SU-DHL-6 (cell line): ENCODE results near the gene MAL.

Experiments
- H2AFZ ChIP-seq: fragments of 200-600 bp; sonication (generic); 2 replicates; pipeline ENCODE4 v1.6.1; 2014; ENCODE audit warnings: low read depth, mild to moderate bottlenecking, moderate library complexity, mixed read lengths, antibody characterized with exemption, low read length; ENCODE audit not compliant: severe bottlenecking
- H3F3A ChIP-seq: fragments of 200-600 bp; shearing (Covaris generic); 2 replicates; pipeline ENCODE4 v1.6.0; 2016; ENCODE audit warnings: antibody characterized with exemption, mild to moderate bottlenecking; ENCODE audit not compliant: insufficient read depth
- H3K27ac ChIP-seq: fragments of 200-600 bp; sonication (generic); 2 replicates; pipeline ENCODE4 v1.5.1; 2016; ENCODE audit warnings: low read depth, mild to moderate bottlenecking, low read length, moderate library complexity, mixed read lengths
- H3K27me3 ChIP-seq: fragments of 200-600 bp; sonication (generic), shearing (Covaris generic); 2 replicates; pipeline ENCODE4 v1.6.0; 2014; ENCODE audit warnings: mild to moderate bottlenecking, low read length
- H3K36me3 ChIP-seq: fragments of 200-600 bp; sonication (generic); 2 replicates; pipeline ENCODE4 v1.6.1; 2014; ENCODE audit warnings: mild to moderate bottlenecking, low read length, mixed read lengths
- H3K4me2 ChIP-seq: fragments of 300-600, 200-600 bp; shearing (Covaris generic), sonication (generic); 2 replicates; pipeline ENCODE4 v1.6.0; 2014; ENCODE audit warnings: low read length, low read depth, mild to moderate bottlenecking; ENCODE audit not compliant: poor library complexity, severe bottlenecking
- H3K4me3 ChIP-seq: fragments of 200-600 bp; sonication (generic); 2 replicates; pipeline ENCODE4 v1.5.1; 2014; ENCODE audit warnings: antibody characterized with exemption, low read length, mild to moderate bottlenecking, mixed read lengths; ENCODE audit not compliant: insufficient read depth, poor library complexity, severe bottlenecking
- H3K79me2 ChIP-seq: fragments of 200-600 bp; sonication (generic); 2 replicates; pipeline ENCODE4 v1.6.1; 2014; ENCODE audit warnings: mild to moderate bottlenecking, low read length, moderate library complexity; ENCODE audit not compliant: insufficient read depth
- H3K9ac ChIP-seq: fragments of 200-600 bp; sonication (generic); 2 replicates; pipeline ENCODE4 v1.7.0; 2014; ENCODE audit warnings: mild to moderate bottlenecking, low read length
- H3K9me2 ChIP-seq: fragments of 200-600 bp; sonication (generic); replicated peaks from 2 replicates; pipeline ENCODE4 v1.6.1; 2014; ENCODE audit warnings: low read length; ENCODE audit not compliant: insufficient read depth
- H3K9me3 ChIP-seq: fragments of 200-600 bp; sonication (generic); 2 replicates; pipeline ENCODE4 v1.6.1; 2014; ENCODE audit warnings: low read length, mixed read lengths; ENCODE audit not compliant: insufficient read depth
- H4K20me1 ChIP-seq: fragments of 200-600 bp; sonication (generic); 2 replicates; pipeline ENCODE4 v1.6.1; 2014; ENCODE audit warnings: low read depth, mild to moderate bottlenecking, antibody characterized with exemption, low read length, moderate library complexity, mixed read lengths
- CTCF ChIP-seq: fragments of 200-600 bp; sonication (generic); IDR thresholded peaks from one replicate; pipeline ENCODE4 v1.5.1; 2017; ENCODE audit warnings: antibody characterized with exemption, mild to moderate bottlenecking, low read length, moderate library complexity; ENCODE audit not compliant: insufficient read depth, poor library complexity, severe bottlenecking
- EZH2phosphoT487 ChIP-seq: fragments of 200-600 bp; sonication (generic), shearing (Covaris generic); conservative IDR thresholded peaks from 2 replicates; pipeline ENCODE4 v1.6.1; 2018; ENCODE audit warnings: mild to moderate bottlenecking, antibody characterized with exemption, low read length, moderate library complexity, mixed read lengths

The MAL gene

GRCh38 chr2:95018861-95019550 is 6.5 kb upstream of the MAL start:
- no peaks in the 10 kb centered on the region for H3K9me2 ChIP-seq
- H3K79me2 ChIP-seq = no peaks in the 10 kb centered on the region
- no peak overlapping the region for H3K27ac ChIP-seq
- no peak for TF ChIP-seq CTCF
- no peak for TF ChIP-seq EZH2phosphoT487
- H3K36me3 ChIP-seq = no peaks in the 10 kb centered on the region
- H3K9me3 ChIP-seq = no peaks in the 10 kb centered on the region
- H3K27me3 ChIP-seq = no peaks in the 10 kb centered on the region
- no peaks in the 10 kb centered on the region for H3F3A ChIP-seq
- H4K20me1 ChIP-seq = no peaks in the 10 kb centered on the region
- H2AFZ ChIP-seq = no peak overlapping the region
- no peak overlapping the region for H3K4me3 ChIP-seq
- no peak overlapping the region for H3K9ac ChIP-seq
- H3K4me2 ChIP-seq = no peak overlapping the region

DNA sequence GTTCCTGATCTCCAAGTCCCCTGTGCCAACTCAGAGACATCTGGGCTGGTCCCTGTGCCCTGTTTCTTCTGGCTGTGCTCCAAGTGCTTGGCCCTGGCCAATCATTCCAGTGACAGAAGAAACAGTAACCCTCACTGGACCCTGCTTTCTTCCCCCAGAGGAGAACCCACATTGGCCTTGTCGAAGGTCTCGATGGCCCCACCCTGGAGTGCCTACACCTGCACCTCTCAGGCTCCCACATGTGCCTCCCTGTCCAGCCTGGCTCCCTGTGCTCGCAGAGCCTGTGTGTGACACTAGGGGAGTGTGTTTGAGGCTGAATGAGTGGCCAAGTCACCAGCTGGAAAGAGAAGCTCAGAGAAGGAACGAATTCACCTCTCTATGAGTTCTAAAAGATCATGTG is 5.9 kb upstream of the MAL start:
- H4K20me1 ChIP-seq = no peaks in the 10 kb centered on the region
- no peaks in the 10 kb centered on the region for H3K27me3 ChIP-seq
- no peak overlapping the region for H3K27ac ChIP-seq
- no peak overlapping the region for H3K4me3 ChIP-seq
- H3K9me2 ChIP-seq = no peaks in the 10 kb centered on the region
- H3K4me2 ChIP-seq = no peak overlapping the region
- H2AFZ ChIP-seq = no peak overlapping the region
- H3K36me3 ChIP-seq = no peaks in the 10 kb centered on the region
- no peaks in the 10 kb centered on the region for H3K79me2 ChIP-seq
- TF ChIP-seq CTCF (no peak), EZH2phosphoT487 (no peak)
- no peaks in the 10 kb centered on the region for H3K9me3 ChIP-seq
- H3K9ac ChIP-seq = no peak overlapping the region
- no peaks in the 10 kb centered on the region for H3F3A ChIP-seq

- Histone ChIP-seq H3K9ac (no peak overlapping the region), H3K36me3 (no peaks in the 10 kb centered on the region), H3K9me2 (no peaks in the 10 kb centered on the region), H2AFZ (no peak overlapping the region), H3K4me3 (no peak overlapping the region), H3K27me3 (no peaks in the 10 kb centered on the region), H4K20me1 (no peaks in the 10 kb centered on the region), H3K9me3 (no peaks in the 10 kb centered on the region), H3K79me2 (no peaks in the 10 kb centered on the region), H3F3A (no peaks in the 10 kb centered on the region), H3K4me2 (no peak overlapping the region), H3K27ac (no peak overlapping the region)
- no peak for TF ChIP-seq EZH2phosphoT487
- TF ChIP-seq CTCF = no peak
These were observed 5.1 kb upstream of the MAL start for GRCh38 chr2:95020275-95021022.
